Sigmoid colon (tissue), 3 donors: Measurements from ENCODE around the gene ANKRD18B.

Experiments used
- CTCF ChIP-seq, 4 experiments: fragments of 450-650 bp in 3 of 4; fragments of 200-600 bp in 1 of 4; IDR thresholded peaks; one replicate each; pipeline ENCODE4 v1.5.1; 2016 to 2019; ENCODE audit warnings: antibody characterized with exemption in 4 of 4, mild to moderate bottlenecking in 3 of 4, moderate library complexity in 2 of 4
- POLR2A ChIP-seq, 2 donors: fragments of 450-650 bp; IDR thresholded peaks; one replicate each; pipeline ENCODE4 v1.6.1; 2016; ENCODE audit warnings: antibody characterized with exemption in 2 of 2, mild to moderate bottlenecking in 2 of 2, moderate library complexity in 2 of 2

- TF ChIP-seq CTCF (IDR thresholded peaks at IDR 0.05), result no peak
- TF ChIP-seq POLR2A (IDR thresholded peaks at IDR 0.05), result no peak
Measured at GRCh38 chr9:33619666-33620404, 95.8 kb downstream of the ANKRD18B start.
